Measurements from ENCODE around the gene AAMDC. TPM values are rescaled to one million over a fixed set of nuclear protein-coding genes. Genes with fewer than 3 reads are reported as not detected.

AAMDC gene
- total and polyA plus RNA-seq, 2 donors (not counting 1 experiment from before 2014, with no cell fraction given): 1.9 to 7.5 TPM

GRCh38 chr11:77813256-77813655 lies 7.7 kb upstream of the AAMDC start:
- ATAC-seq (ENCODE audit: low read depth) (no peak), DNase-seq (no peak)
- no peak overlapping the region for H2AFZ ChIP-seq (ENCODE audit: insufficient read depth, low read depth, low read length, poor library complexity, severe bottlenecking)
- H3K79me2 ChIP-seq (ENCODE audit: control insufficient read depth, insufficient read depth, low read length): peaks cover 98% of the 10 kb centered on the region
- intact Hi-C loops (cut with micrococcal nuclease): no loop called here
- Mint-ChIP-seq H3K9me3 (ENCODE audit: insufficient read depth) (no peaks in the 10 kb centered on the region), H3K4me1 (peaks cover 51% of the 10 kb centered on the region), H3K27ac (no peak overlapping the region), H3K4me3 (no peak overlapping the region), H3K27me3 (no peaks in the 10 kb centered on the region)
- H3K4me1 ChIP-seq (ENCODE audit: control insufficient read depth in 2 of 2, insufficient read depth in 2 of 2, low read length in 2 of 2): peaks cover 2 to 17% of the 10 kb centered on the region in 2 donors
- POLR2A ChIA-PET: no interaction called here
- CTCF ChIA-PET: no interaction called here
- H3K4me2 ChIP-seq (replicated peaks; ENCODE audit: low read depth, low read length, poor library complexity, severe bottlenecking): no peak overlapping the region
- TF ChIP-seq CTCF (IDR thresholded peaks at IDR 0.05) (no peak), EZH2 (IDR thresholded peaks at IDR 0.05; ENCODE audit: borderline replicate concordance, insufficient read depth, low read depth, low read length, poor library complexity, severe bottlenecking) (no peak)
- H3K9me3 ChIP-seq (ENCODE audit: control extremely low read depth in 1 of 3, control insufficient read depth in 2 of 3, insufficient read depth in 1 of 3, low read length in 2 of 3): peaks cover 0 to 6% (median 5%) of the 10 kb centered on the region in 3 donors
- no peaks in the 10 kb centered on the region for H3K27me3 ChIP-seq (replicated peaks in 1 of 4; ENCODE audit: control extremely low read depth in 1 of 4, control insufficient read depth in 3 of 4, insufficient read depth in 4 of 4, low read length in 3 of 4)
- WGBS (ENCODE audit: insufficient coverage): 95% methylated on average over 8 of the region's 9 CpGs
- H3K36me3 ChIP-seq (replicated peaks in 1 of 2; ENCODE audit: control extremely low read depth in 1 of 2, control insufficient read depth in 1 of 2, extremely low read depth in 1 of 2, insufficient read depth in 2 of 2, low read length in 1 of 2): peaks cover 0 to 22% of the 10 kb centered on the region in 2 experiments
- no peak overlapping the region for H3K27ac ChIP-seq (ENCODE audit: low read length in 2 of 2)
- no peak overlapping the region for H3K9ac ChIP-seq (ENCODE audit: low read length)
- peaks cover 96% of the 10 kb centered on the region for H4K20me1 ChIP-seq (ENCODE audit: control insufficient read depth, insufficient read depth, low read length, poor library complexity, severe bottlenecking)
- H3K4me3 ChIP-seq (ENCODE audit: control extremely low read depth in 1 of 5, extremely low read depth in 1 of 5, insufficient read depth in 1 of 5, low read depth in 2 of 5, low read length in 4 of 5): no peak overlapping the region

- no peak overlapping the region for H3K4me3 ChIP-seq (ENCODE audit: control extremely low read depth in 1 of 5, extremely low read depth in 1 of 5, insufficient read depth in 1 of 5, low read depth in 2 of 5, low read length in 4 of 5)
- peaks cover 96% of the 10 kb centered on the region for H3K79me2 ChIP-seq (ENCODE audit: control insufficient read depth, insufficient read depth, low read length)
- H3K27ac ChIP-seq (ENCODE audit: low read length in 2 of 2): no peak overlapping the region
- ATAC-seq (ENCODE audit: low read depth) (no peak), DNase-seq (no peak)
- 100% methylated on average over 1 of the region's 3 CpGs for WGBS (ENCODE audit: insufficient coverage)
- peaks cover 0 to 6% (median 5%) of the 10 kb centered on the region in 3 donors for H3K9me3 ChIP-seq (ENCODE audit: control extremely low read depth in 1 of 3, control insufficient read depth in 2 of 3, insufficient read depth in 1 of 3, low read length in 2 of 3)
- H3K27me3 Mint-ChIP-seq: no peaks in the 10 kb centered on the region
- H3K9ac ChIP-seq (ENCODE audit: low read length): no peak overlapping the region
- peaks cover 0 to 22% of the 10 kb centered on the region in 2 experiments for H3K36me3 ChIP-seq (replicated peaks in 1 of 2; ENCODE audit: control extremely low read depth in 1 of 2, control insufficient read depth in 1 of 2, extremely low read depth in 1 of 2, insufficient read depth in 2 of 2, low read length in 1 of 2)
- H3K4me1 Mint-ChIP-seq: peaks cover 52% of the 10 kb centered on the region
- peaks cover 7 to 23% of the 10 kb centered on the region in 2 donors for H3K4me1 ChIP-seq (ENCODE audit: control insufficient read depth in 2 of 2, insufficient read depth in 2 of 2, low read length in 2 of 2)
- H3K27ac Mint-ChIP-seq: no peak overlapping the region
- intact Hi-C loops (cut with micrococcal nuclease): loop anchor here (5.0 kb wide), 2 partner anchors 33 to 322 kb away; partner anchors contain the start of gene ALG8
- no peak overlapping the region for H3K4me2 ChIP-seq (replicated peaks; ENCODE audit: low read depth, low read length, poor library complexity, severe bottlenecking)
- POLR2A ChIA-PET: no interaction called here
- H2AFZ ChIP-seq (ENCODE audit: insufficient read depth, low read depth, low read length, poor library complexity, severe bottlenecking): no peak overlapping the region
- H3K4me3 Mint-ChIP-seq: no peak overlapping the region
- CTCF ChIA-PET: no interaction called here
- TF ChIP-seq EZH2 (IDR thresholded peaks at IDR 0.05; ENCODE audit: borderline replicate concordance, insufficient read depth, low read depth, low read length, poor library complexity, severe bottlenecking) (no peak), CTCF (IDR thresholded peaks at IDR 0.05) (no peak)
- peaks cover 89% of the 10 kb centered on the region for H4K20me1 ChIP-seq (ENCODE audit: control insufficient read depth, insufficient read depth, low read length, poor library complexity, severe bottlenecking)
- no peaks in the 10 kb centered on the region for H3K9me3 Mint-ChIP-seq (ENCODE audit: insufficient read depth)
- no peaks in the 10 kb centered on the region for H3K27me3 ChIP-seq (replicated peaks in 1 of 4; ENCODE audit: control extremely low read depth in 1 of 4, control insufficient read depth in 3 of 4, insufficient read depth in 4 of 4, low read length in 3 of 4)
Measured at GRCh38 chr11:77814848-77815247, 6.1 kb upstream of the AAMDC start.
